ENCODE data around the gene HDAC9.

The HDAC9 gene

DNA sequence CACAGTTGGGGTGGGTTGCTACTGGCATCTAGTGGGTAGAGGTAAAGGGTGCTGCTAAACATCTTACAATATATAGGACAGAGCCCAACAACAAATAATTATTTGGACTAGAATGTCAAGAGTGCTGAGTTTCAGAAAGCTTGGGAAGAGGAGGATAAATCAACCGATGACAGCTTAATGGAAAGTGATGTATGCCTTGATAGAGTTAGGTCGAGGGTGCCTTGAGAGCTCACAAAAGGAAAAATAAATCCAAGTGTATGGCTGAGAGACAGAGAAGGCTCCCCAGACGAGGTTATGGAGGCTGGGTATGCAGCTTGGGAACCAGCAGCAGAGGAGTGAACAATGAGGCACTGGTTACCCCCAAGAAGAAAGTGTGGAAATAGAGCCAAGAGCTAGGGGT, 211.1 kb downstream of the HDAC9 start:
- DNase-seq (no peak), ATAC-seq (ENCODE audit: insufficient read depth, low read depth) (no peak)
- Histone ChIP-seq H3K9me3 (ENCODE audit: insufficient read depth, low read length, severe bottlenecking) (no peaks in the 10 kb centered on the region), H4K20me1 (ENCODE audit: insufficient read depth, low read length) (no peaks in the 10 kb centered on the region), H3K9ac (ENCODE audit: low read depth, low read length) (no peak overlapping the region), H3K4me2 (ENCODE audit: insufficient read depth, low read length) (no peak overlapping the region), H3K27me3 (ENCODE audit: insufficient read depth, low read length, poor library complexity) (no peaks in the 10 kb centered on the region), H3K36me3 (ENCODE audit: insufficient read depth, low read length) (no peaks in the 10 kb centered on the region), H3K79me2 (ENCODE audit: insufficient read depth, low read length) (no peaks in the 10 kb centered on the region), H3K27ac (ENCODE audit: low read length) (no peak overlapping the region), H2AFZ (ENCODE audit: low read depth, low read length) (no peak overlapping the region), H3K4me1 (ENCODE audit: insufficient read depth, low read length) (no peaks in the 10 kb centered on the region), H3K4me3 (ENCODE audit: low read depth in 1 of 2, low read length in 2 of 2) (no peak overlapping the region)
- TF ChIP-seq EZH2 (IDR thresholded peaks at IDR 0.05; ENCODE audit: borderline replicate concordance, low read depth, low read length, severe bottlenecking), result no peak
- TF ChIP-seq, protein P1, sequence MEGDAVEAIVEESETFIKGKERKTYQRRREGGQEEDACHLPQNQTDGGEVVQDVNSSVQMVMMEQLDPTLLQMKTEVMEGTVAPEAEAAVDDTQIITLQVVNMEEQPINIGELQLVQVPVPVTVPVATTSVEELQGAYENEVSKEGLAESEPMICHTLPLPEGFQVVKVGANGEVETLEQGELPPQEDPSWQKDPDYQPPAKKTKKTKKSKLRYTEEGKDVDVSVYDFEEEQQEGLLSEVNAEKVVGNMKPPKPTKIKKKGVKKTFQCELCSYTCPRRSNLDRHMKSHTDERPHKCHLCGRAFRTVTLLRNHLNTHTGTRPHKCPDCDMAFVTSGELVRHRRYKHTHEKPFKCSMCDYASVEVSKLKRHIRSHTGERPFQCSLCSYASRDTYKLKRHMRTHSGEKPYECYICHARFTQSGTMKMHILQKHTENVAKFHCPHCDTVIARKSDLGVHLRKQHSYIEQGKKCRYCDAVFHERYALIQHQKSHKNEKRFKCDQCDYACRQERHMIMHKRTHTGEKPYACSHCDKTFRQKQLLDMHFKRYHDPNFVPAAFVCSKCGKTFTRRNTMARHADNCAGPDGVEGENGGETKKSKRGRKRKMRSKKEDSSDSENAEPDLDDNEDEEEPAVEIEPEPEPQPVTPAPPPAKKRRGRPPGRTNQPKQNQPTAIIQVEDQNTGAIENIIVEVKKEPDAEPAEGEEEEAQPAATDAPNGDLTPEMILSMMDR (IDR thresholded peaks at IDR 0.05; ENCODE audit: borderline replicate concordance, extremely low read depth, low read length, poor library complexity, severe bottlenecking), result no peak

DNA sequence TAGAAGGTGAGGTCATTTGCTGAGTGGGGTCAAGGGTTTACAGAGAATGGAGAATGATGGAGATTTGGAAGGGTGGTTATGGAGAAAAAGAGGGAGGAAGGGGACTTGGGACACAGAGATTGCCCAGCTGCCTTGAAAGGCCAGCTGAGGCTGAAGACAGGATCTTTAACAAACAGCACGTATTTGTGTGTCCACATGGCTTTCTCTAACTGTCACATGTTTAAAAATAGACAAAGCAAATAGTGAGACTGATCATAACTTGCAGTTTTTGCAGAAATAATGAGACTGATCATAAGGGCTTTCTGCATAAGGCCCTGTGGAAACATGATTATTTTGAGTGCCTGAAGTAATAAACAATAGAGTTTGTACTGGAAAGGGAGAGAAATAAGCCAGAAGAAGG, 212.7 kb downstream of the HDAC9 start:
- H3K79me2 ChIP-seq (ENCODE audit: insufficient read depth, low read length), result no peaks in the 10 kb centered on the region
- no peaks in the 10 kb centered on the region for H3K4me1 ChIP-seq (ENCODE audit: insufficient read depth, low read length)
- H2AFZ ChIP-seq (ENCODE audit: low read depth, low read length), result no peak overlapping the region
- no peak for ATAC-seq (ENCODE audit: insufficient read depth, low read depth)
- no peaks in the 10 kb centered on the region for H3K27me3 ChIP-seq (ENCODE audit: insufficient read depth, low read length, poor library complexity)
- H3K9ac ChIP-seq (ENCODE audit: low read depth, low read length), result no peak overlapping the region
- no peak for DNase-seq
- TF ChIP-seq, protein P1 (IDR thresholded peaks at IDR 0.05; ENCODE audit: borderline replicate concordance, extremely low read depth, low read length, poor library complexity, severe bottlenecking), result no peak
- TF ChIP-seq EZH2 (IDR thresholded peaks at IDR 0.05; ENCODE audit: borderline replicate concordance, low read depth, low read length, severe bottlenecking), result no peak
- no peak overlapping the region for H3K4me2 ChIP-seq (ENCODE audit: insufficient read depth, low read length)
- H3K27ac ChIP-seq (ENCODE audit: low read length), result no peak overlapping the region
- no peaks in the 10 kb centered on the region for H3K9me3 ChIP-seq (ENCODE audit: insufficient read depth, low read length, severe bottlenecking)
- H3K4me3 ChIP-seq (ENCODE audit: low read depth in 1 of 2, low read length in 2 of 2), result no peak overlapping the region
- no peaks in the 10 kb centered on the region for H4K20me1 ChIP-seq (ENCODE audit: insufficient read depth, low read length)
- H3K36me3 ChIP-seq (ENCODE audit: insufficient read depth, low read length), result no peaks in the 10 kb centered on the region

DNA sequence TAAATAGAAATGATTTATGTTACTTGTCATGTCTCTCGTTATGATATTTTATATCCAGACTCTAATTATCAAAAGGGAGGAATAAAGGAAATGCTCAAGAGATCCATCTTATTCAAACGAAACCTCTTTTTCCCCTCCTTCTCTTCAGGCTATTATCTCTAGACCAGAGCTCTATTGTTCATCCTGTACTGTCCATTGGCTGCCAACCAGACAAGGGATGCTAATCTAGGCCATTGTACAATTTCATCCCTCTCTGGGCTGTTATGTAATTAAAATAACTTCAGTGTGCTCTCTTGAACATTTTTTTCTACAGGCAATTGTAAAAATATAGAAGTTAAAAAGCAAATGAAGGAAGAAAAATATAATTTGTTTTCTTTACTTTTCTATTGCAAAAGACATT, 220.4 kb downstream of the HDAC9 start:
- H3K27ac ChIP-seq (ENCODE audit: low read length), result no peak overlapping the region
- H4K20me1 ChIP-seq (ENCODE audit: insufficient read depth, low read length), result no peaks in the 10 kb centered on the region
- no peaks in the 10 kb centered on the region for H3K9me3 ChIP-seq (ENCODE audit: insufficient read depth, low read length, severe bottlenecking)
- TF ChIP-seq EZH2 (IDR thresholded peaks at IDR 0.05; ENCODE audit: borderline replicate concordance, low read depth, low read length, severe bottlenecking), result no peak
- TF ChIP-seq, protein P1 (IDR thresholded peaks at IDR 0.05; ENCODE audit: borderline replicate concordance, extremely low read depth, low read length, poor library complexity, severe bottlenecking), result no peak
- H2AFZ ChIP-seq (ENCODE audit: low read depth, low read length), result no peak overlapping the region
- H3K4me2 ChIP-seq (ENCODE audit: insufficient read depth, low read length), result no peak overlapping the region
- no peaks in the 10 kb centered on the region for H3K79me2 ChIP-seq (ENCODE audit: insufficient read depth, low read length)
- H3K36me3 ChIP-seq (ENCODE audit: insufficient read depth, low read length), result no peaks in the 10 kb centered on the region
- no peaks in the 10 kb centered on the region for H3K27me3 ChIP-seq (ENCODE audit: insufficient read depth, low read length, poor library complexity)
- H3K9ac ChIP-seq (ENCODE audit: low read depth, low read length), result no peak overlapping the region
- DNase-seq (no peak), ATAC-seq (ENCODE audit: insufficient read depth, low read depth) (no peak)
- H3K4me1 ChIP-seq (ENCODE audit: insufficient read depth, low read length), result no peaks in the 10 kb centered on the region
- H3K4me3 ChIP-seq (ENCODE audit: low read depth in 1 of 2, low read length in 2 of 2), result no peak overlapping the region

DNA sequence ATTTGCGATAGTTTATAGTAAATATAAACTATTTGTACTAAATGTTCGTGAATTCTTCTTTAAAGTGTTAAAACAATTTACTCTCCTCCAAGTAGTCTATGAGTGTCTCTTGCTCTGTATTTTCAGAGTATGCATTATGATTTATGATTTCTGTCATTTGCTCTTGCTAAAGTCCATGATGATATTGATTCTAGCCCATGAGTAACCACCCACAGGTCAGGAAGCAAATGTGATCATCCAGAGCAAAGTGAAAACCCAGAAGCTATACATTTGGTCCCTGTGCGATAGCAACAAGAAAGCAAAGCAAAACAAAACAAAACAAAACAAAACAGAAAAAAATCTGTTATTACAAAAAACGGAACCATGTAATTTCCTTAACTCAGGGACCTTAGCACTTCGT, 225.9 kb downstream of the HDAC9 start:
- ATAC-seq (ENCODE audit: insufficient read depth, low read depth) (no peak), DNase-seq (no peak)
- Histone ChIP-seq H3K27ac (ENCODE audit: low read length) (no peak overlapping the region), H3K4me2 (ENCODE audit: insufficient read depth, low read length) (no peak overlapping the region), H4K20me1 (ENCODE audit: insufficient read depth, low read length) (no peaks in the 10 kb centered on the region), H2AFZ (ENCODE audit: low read depth, low read length) (no peak overlapping the region), H3K27me3 (ENCODE audit: insufficient read depth, low read length, poor library complexity) (no peaks in the 10 kb centered on the region), H3K9ac (ENCODE audit: low read depth, low read length) (no peak overlapping the region), H3K79me2 (ENCODE audit: insufficient read depth, low read length) (no peaks in the 10 kb centered on the region), H3K9me3 (ENCODE audit: insufficient read depth, low read length, severe bottlenecking) (no peaks in the 10 kb centered on the region), H3K4me1 (ENCODE audit: insufficient read depth, low read length) (no peaks in the 10 kb centered on the region), H3K36me3 (ENCODE audit: insufficient read depth, low read length) (no peaks in the 10 kb centered on the region), H3K4me3 (ENCODE audit: low read depth in 1 of 2, low read length in 2 of 2) (no peak overlapping the region)
- TF ChIP-seq EZH2 (IDR thresholded peaks at IDR 0.05; ENCODE audit: borderline replicate concordance, low read depth, low read length, severe bottlenecking), result no peak
- TF ChIP-seq, protein P1 (IDR thresholded peaks at IDR 0.05; ENCODE audit: borderline replicate concordance, extremely low read depth, low read length, poor library complexity, severe bottlenecking), result no peak

Data from DND-41 (cell line).